ENCODE measurements around the gene FSHB. TPM values are rescaled to one million over a fixed set of nuclear protein-coding genes. Genes with fewer than 3 reads are reported as not detected.

Gene FSHB
- polyA plus RNA-seq, 4 donors, result not detected

DNA sequence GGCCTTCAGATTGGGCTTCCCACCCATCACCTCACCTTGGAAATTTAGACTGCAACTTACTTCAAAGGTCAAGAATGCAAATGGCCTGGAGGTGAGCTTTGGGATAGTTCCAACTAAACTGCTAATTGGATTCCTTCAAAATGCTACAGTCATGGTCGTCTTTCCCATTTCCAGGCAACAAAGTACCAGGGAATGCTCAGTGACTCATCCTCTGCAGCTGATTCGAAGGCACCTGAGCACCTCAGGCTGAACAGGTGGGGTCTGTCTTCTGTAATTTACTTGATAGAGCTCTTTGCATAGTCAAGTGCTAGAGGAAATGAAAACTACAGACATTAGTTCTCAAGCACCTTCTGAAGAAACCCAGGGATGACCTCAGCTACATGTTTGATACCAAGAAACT is 20.5 kb upstream of the FSHB start:
- Histone ChIP-seq H3K4me1 (ENCODE audit: control insufficient read depth in 3 of 3, insufficient read depth in 2 of 3, low read depth in 1 of 3, low read length in 2 of 3) (no peaks in the 10 kb centered on the region), H3K27me3 (ENCODE audit: control insufficient read depth in 3 of 3, insufficient read depth in 3 of 3, low read length in 3 of 3) (peaks cover 0 to 2% (median 0%) of the 10 kb centered on the region in 3 donors), H3K36me3 (ENCODE audit: control insufficient read depth in 3 of 3, insufficient read depth in 2 of 3, low read depth in 1 of 3, low read length in 3 of 3) (no peaks in the 10 kb centered on the region), H3K9me3 (ENCODE audit: control insufficient read depth in 2 of 2, insufficient read depth in 1 of 2, low read depth in 1 of 2, low read length in 1 of 2) (no peaks in the 10 kb centered on the region), H3K27ac (ENCODE audit: low read depth in 1 of 3, low read length in 2 of 3) (no peak overlapping the region), H3K4me3 (ENCODE audit: low read depth in 1 of 3, low read length in 3 of 3) (no peak overlapping the region)
- DNase-seq (no peak), FAIRE-seq (no peak)
- 40 to 56% (median 41%) methylated on average over 2 of the region's 2 CpGs for WGBS, 3 donors

DNA sequence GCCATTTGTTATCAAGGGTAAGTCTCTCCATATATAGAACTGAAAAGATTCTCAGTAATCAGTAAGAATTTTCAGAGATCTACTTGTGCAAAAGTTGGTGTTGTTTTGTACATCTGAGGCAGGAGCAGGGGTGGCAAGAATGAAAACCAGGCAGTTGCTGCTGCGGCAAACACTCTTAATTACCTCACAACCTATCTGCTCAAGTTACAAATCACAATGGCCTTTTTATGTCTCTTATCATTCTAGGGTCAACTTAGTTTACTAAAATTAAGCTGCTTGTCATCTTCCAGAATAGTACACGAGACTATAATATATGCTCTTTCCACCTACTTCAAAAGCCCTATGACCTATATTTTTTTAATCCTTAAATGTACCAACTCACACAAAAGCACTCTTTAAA is 14.3 kb upstream of the FSHB start:
- DNase-seq (no peak), FAIRE-seq (no peak)
- no peak overlapping the region for H3K4me3 ChIP-seq (ENCODE audit: low read depth in 1 of 3, low read length in 3 of 3)
- H3K36me3 ChIP-seq (ENCODE audit: control insufficient read depth in 3 of 3, insufficient read depth in 2 of 3, low read depth in 1 of 3, low read length in 3 of 3), result no peaks in the 10 kb centered on the region
- no peak overlapping the region for H3K27ac ChIP-seq (ENCODE audit: low read depth in 1 of 3, low read length in 2 of 3)
- whole genome bisulfite sequencing, 3 donors, result 20 to 30% (median 21%) methylated on average over 2 of the region's 2 CpGs
- no peaks in the 10 kb centered on the region for H3K9me3 ChIP-seq (ENCODE audit: control insufficient read depth in 2 of 2, insufficient read depth in 1 of 2, low read depth in 1 of 2, low read length in 1 of 2)
- peaks cover 0 to 2% (median 0%) of the 10 kb centered on the region in 3 donors for H3K27me3 ChIP-seq (ENCODE audit: control insufficient read depth in 3 of 3, insufficient read depth in 3 of 3, low read length in 3 of 3)
- H3K4me1 ChIP-seq (ENCODE audit: control insufficient read depth in 3 of 3, insufficient read depth in 2 of 3, low read depth in 1 of 3, low read length in 2 of 3), result no peaks in the 10 kb centered on the region

DNA sequence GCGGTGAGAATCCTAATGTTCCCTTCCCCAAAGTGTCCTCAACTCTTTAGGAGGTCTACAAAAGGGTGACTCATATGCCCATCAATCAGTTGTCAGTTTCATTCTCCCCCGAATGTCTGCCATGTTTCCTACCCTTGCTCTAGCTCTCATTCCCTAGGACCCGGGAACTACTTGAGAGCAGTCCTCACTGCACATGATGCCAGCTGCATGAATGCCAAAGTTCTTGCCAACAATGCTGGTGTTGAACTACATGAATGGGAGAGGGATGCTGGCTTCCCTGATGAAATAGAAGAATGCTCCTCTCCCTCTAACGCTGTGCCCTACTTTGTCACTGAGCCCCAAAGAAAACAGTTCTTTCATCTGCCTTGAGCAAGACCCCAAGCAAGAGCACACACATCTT is 12.5 kb upstream of the FSHB start:
- no peak for FAIRE-seq
- Histone ChIP-seq H3K9me3 (ENCODE audit: control insufficient read depth in 2 of 2, insufficient read depth in 1 of 2, low read depth in 1 of 2, low read length in 1 of 2) (no peaks in the 10 kb centered on the region), H3K36me3 (ENCODE audit: control insufficient read depth in 3 of 3, insufficient read depth in 2 of 3, low read depth in 1 of 3, low read length in 3 of 3) (no peaks in the 10 kb centered on the region), H3K27me3 (ENCODE audit: control insufficient read depth in 3 of 3, insufficient read depth in 3 of 3, low read length in 3 of 3) (peaks cover 0 to 2% (median 0%) of the 10 kb centered on the region in 3 donors), H3K4me1 (ENCODE audit: control insufficient read depth in 3 of 3, insufficient read depth in 2 of 3, low read depth in 1 of 3, low read length in 2 of 3) (no peaks in the 10 kb centered on the region), H3K27ac (ENCODE audit: low read depth in 1 of 3, low read length in 2 of 3) (no peak overlapping the region), H3K4me3 (ENCODE audit: low read depth in 1 of 3, low read length in 3 of 3) (no peak overlapping the region)
- WGBS, 3 donors, result 80 to 89% (median 84%) methylated on average over 4 of the region's 4 CpGs
- DNase-seq, result no peak

DNA sequence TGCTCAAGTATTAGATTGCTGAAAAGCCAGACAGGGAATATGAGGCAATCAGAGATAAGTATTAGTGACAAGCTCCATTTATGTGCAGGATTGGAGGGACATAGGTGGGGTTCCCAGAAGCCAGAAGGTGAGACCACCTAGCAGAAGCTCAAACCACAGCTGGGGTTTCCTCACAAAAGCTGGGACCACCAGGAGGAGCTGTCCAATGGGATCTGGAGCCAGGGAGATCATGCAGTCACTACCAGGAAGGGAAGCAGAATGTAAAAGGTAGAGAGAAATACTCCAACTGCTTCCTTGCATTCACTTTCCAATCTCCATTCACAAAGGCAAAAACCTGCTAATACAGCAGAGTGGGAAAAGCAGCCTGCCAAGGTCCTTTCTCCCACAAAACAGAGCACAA is 5.2 kb upstream of the FSHB start:
- no peak overlapping the region for H3K27ac ChIP-seq (ENCODE audit: low read depth in 1 of 3, low read length in 2 of 3)
- no peak overlapping the region for H3K4me3 ChIP-seq (ENCODE audit: low read depth in 1 of 3, low read length in 3 of 3)
- no peaks in the 10 kb centered on the region for H3K36me3 ChIP-seq (ENCODE audit: control insufficient read depth in 3 of 3, insufficient read depth in 2 of 3, low read depth in 1 of 3, low read length in 3 of 3)
- H3K9me3 ChIP-seq (ENCODE audit: control insufficient read depth in 2 of 2, insufficient read depth in 1 of 2, low read depth in 1 of 2, low read length in 1 of 2), result peaks cover 0 to 12% of the 10 kb centered on the region in 2 donors
- FAIRE-seq (no peak), DNase-seq (no peak)
- no peaks in the 10 kb centered on the region for H3K4me1 ChIP-seq (ENCODE audit: control insufficient read depth in 3 of 3, insufficient read depth in 2 of 3, low read depth in 1 of 3, low read length in 2 of 3)
- no peaks in the 10 kb centered on the region for H3K27me3 ChIP-seq (ENCODE audit: control insufficient read depth in 3 of 3, insufficient read depth in 3 of 3, low read length in 3 of 3)

DNA sequence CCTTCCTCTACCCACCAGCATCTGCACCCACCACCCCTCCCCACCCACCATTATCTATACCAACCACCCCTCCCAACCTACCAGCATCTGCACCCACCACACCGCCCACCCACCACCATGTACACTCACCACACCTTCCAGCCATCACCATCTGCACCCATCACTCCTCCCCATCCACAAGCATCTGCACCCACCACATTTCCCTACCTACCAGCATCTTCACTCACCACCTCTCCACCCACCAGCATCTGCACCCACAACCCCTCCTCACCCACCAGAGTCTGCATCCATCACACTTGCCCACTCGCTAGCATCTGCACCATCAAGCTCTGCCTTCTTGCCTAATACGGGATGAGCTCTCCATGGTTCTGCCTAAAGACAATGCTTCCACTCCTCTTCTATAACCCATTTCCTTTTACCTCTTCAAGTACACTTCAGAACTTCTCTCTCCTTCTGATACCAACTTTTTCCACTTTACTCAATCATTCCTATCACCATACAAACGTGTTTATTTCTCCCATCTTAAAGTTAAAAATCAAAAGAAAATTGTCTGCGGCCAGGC is 2.4 kb upstream of the FSHB start:
- 78 to 81% (median 78%) methylated on average over 5 of the region's 5 CpGs for WGBS, 3 donors
- H3K4me1 ChIP-seq (ENCODE audit: control insufficient read depth in 3 of 3, insufficient read depth in 2 of 3, low read depth in 1 of 3, low read length in 2 of 3), result no peaks in the 10 kb centered on the region
- no peaks in the 10 kb centered on the region for H3K36me3 ChIP-seq (ENCODE audit: control insufficient read depth in 3 of 3, insufficient read depth in 2 of 3, low read depth in 1 of 3, low read length in 3 of 3)
- FAIRE-seq (no peak), DNase-seq (no peak)
- peaks cover 0 to 12% of the 10 kb centered on the region in 2 donors for H3K9me3 ChIP-seq (ENCODE audit: control insufficient read depth in 2 of 2, insufficient read depth in 1 of 2, low read depth in 1 of 2, low read length in 1 of 2)
- H3K27me3 ChIP-seq (ENCODE audit: control insufficient read depth in 3 of 3, insufficient read depth in 3 of 3, low read length in 3 of 3), result no peaks in the 10 kb centered on the region
- no peak overlapping the region for H3K4me3 ChIP-seq (ENCODE audit: low read depth in 1 of 3, low read length in 3 of 3)
- no peak overlapping the region for H3K27ac ChIP-seq (ENCODE audit: low read depth in 1 of 3, low read length in 2 of 3)

DNA sequence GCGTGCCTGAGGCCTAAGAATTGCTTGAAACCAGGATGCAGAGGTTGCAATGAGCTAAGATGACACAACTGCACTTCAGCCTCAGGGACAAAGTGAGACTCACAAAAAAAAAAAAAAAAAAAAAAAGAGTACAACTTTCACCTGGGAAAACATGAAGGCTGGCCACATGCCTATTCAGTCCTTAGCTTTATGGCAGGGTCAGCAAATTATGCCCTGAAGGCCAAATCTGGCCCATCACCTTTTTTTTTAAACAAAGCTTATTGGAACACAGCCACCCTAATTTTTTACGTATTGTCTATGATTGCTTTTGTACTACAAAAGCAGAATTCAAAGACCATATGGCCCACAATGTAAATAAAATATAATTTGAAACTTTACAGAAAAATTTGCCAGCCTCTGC is 8.2 kb downstream of the FSHB start:
- no peak for FAIRE-seq
- no peaks in the 10 kb centered on the region for H3K36me3 ChIP-seq (ENCODE audit: control insufficient read depth in 3 of 3, insufficient read depth in 2 of 3, low read depth in 1 of 3, low read length in 3 of 3)
- 77 to 88% (median 80%) methylated on average over 2 of the region's 2 CpGs for WGBS, 3 donors
- no peaks in the 10 kb centered on the region for H3K4me1 ChIP-seq (ENCODE audit: control insufficient read depth in 3 of 3, insufficient read depth in 2 of 3, low read depth in 1 of 3, low read length in 2 of 3)
- no peak overlapping the region for H3K4me3 ChIP-seq (ENCODE audit: low read depth in 1 of 3, low read length in 3 of 3)
- no peak for DNase-seq
- H3K27me3 ChIP-seq (ENCODE audit: control insufficient read depth in 3 of 3, insufficient read depth in 3 of 3, low read length in 3 of 3), result no peaks in the 10 kb centered on the region
- H3K27ac ChIP-seq (ENCODE audit: low read depth in 1 of 3, low read length in 2 of 3), result no peak overlapping the region
- no peaks in the 10 kb centered on the region for H3K9me3 ChIP-seq (ENCODE audit: control insufficient read depth in 2 of 2, insufficient read depth in 1 of 2, low read depth in 1 of 2, low read length in 1 of 2)

DNA sequence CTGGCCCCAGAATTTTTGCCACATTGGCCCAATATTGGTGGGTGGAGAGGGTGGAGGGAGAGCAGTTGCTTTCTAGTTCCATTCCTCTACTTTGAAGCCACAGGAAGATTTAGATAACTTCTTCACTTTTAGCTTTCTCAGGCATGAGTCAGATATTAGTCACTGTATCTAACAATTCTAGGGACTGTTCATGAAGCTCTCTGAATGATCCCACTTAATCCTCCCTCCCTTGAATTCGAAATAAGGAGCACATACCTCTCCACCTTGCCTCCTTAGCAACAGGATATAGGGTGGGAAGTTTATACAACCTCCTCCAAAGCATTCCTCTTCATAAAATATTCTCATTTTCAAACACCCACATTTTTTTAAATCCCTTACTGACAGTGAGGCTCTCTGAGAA is 13.5 kb downstream of the FSHB start:
- no peaks in the 10 kb centered on the region for H3K9me3 ChIP-seq (ENCODE audit: control insufficient read depth in 2 of 2, insufficient read depth in 1 of 2, low read depth in 1 of 2, low read length in 1 of 2)
- DNase-seq (no peak), FAIRE-seq (no peak)
- no peaks in the 10 kb centered on the region for H3K27me3 ChIP-seq (ENCODE audit: control insufficient read depth in 3 of 3, insufficient read depth in 3 of 3, low read length in 3 of 3)
- no peaks in the 10 kb centered on the region for H3K36me3 ChIP-seq (ENCODE audit: control insufficient read depth in 3 of 3, insufficient read depth in 2 of 3, low read depth in 1 of 3, low read length in 3 of 3)
- no peak overlapping the region for H3K27ac ChIP-seq (ENCODE audit: low read depth in 1 of 3, low read length in 2 of 3)
- no peak overlapping the region for H3K4me3 ChIP-seq (ENCODE audit: low read depth in 1 of 3, low read length in 3 of 3)
- WGBS, 3 donors, result 0 to 18% (median 3%) methylated on average over 1 of the region's 1 CpG
- no peaks in the 10 kb centered on the region for H3K4me1 ChIP-seq (ENCODE audit: control insufficient read depth in 3 of 3, insufficient read depth in 2 of 3, low read depth in 1 of 3, low read length in 2 of 3)

DNA sequence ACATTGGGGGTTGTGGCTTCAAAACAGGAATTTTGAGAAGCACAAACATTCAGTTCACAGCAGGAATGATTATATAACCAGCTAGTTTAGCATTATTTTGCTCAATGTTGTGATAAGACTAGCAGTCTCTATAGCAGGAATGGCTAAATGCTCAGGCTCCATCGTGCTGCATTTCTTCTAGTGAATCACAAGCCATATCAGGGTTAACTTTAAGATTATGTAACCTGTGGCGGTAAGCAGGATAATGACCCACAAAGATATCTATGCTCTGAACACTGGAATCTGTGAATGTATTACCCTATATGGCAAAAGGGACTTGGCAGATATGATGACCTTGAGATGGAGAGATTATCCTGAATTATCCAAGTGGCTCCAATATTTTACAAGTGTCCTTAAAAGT is 14.8 kb downstream of the FSHB start:
- Histone ChIP-seq H3K9me3 (ENCODE audit: control insufficient read depth in 2 of 2, insufficient read depth in 1 of 2, low read depth in 1 of 2, low read length in 1 of 2) (no peaks in the 10 kb centered on the region), H3K4me1 (ENCODE audit: control insufficient read depth in 3 of 3, insufficient read depth in 2 of 3, low read depth in 1 of 3, low read length in 2 of 3) (no peaks in the 10 kb centered on the region), H3K4me3 (ENCODE audit: low read depth in 1 of 3, low read length in 3 of 3) (no peak overlapping the region), H3K27me3 (ENCODE audit: control insufficient read depth in 3 of 3, insufficient read depth in 3 of 3, low read length in 3 of 3) (no peaks in the 10 kb centered on the region), H3K27ac (ENCODE audit: low read depth in 1 of 3, low read length in 2 of 3) (no peak overlapping the region), H3K36me3 (ENCODE audit: control insufficient read depth in 3 of 3, insufficient read depth in 2 of 3, low read depth in 1 of 3, low read length in 3 of 3) (no peaks in the 10 kb centered on the region)
- no peak for FAIRE-seq
- 32 to 61% (median 43%) methylated on average over 2 of the region's 2 CpGs for WGBS, 3 donors
- no peak for DNase-seq

All from small intestine (tissue), 7 donors.